T-helper 9 cell (primary cell): ENCODE results near the gene SMARCA4.

Source experiments
- DNase-seq: peaks from one replicate; pipeline ENCODE4 v3.0.0-alpha.2; 2020
- total RNA-seq, 2 donors: gene quantifications; one replicate each; lab custom pipeline; 2026; lab: John Stamatoyannopoulos, UW

Gene SMARCA4
- total RNA-seq: 143 to 148 reads per million in 2 donors

GRCh38 chr19:10960314-10961072, at the start of gene SMARCA4:
Gene SMARCA4, plus strand, starts transcription at chr19:10961030. Its CDS starts 23,122 bp downstream, at chr19:10984152.
- DNase-seq: peak; percentile 97

DNA sequence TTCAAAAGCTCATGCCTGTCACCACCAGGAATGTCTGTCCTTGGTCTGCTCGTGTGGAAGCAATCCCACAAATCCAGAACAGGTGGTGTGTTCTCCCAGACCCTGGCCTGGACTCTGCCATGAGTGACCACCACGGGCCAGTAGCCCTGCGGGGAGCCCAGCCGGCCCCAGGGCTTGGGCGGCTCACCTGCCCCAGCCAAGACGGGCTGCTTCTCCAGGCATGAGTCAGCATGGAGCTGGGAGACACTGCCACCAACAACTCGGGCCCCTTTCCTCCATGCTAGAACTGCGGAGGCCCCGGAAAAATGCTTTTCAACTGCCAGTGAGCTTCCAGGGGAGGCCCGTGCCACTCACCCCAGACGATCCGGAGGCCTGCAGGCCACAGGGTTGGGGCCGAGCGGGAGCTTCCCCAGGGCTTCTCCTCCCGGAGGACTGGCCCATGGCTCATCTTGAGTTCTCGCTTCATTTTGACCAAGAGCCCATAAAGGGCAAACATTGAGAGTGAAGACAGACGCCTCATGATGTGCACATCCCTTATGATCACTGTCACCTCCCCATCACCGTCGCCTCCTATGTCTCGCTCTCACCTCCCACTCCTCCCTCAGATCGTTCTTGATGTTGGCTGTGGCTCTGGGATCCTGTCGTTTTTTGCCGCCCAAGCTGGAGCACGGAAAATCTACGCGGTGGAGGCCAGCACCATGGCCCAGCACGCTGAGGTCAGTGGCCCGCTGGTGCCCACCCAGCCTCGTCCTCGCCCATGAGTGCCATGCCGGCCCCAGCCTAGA, 49.1 kb upstream of the SMARCA4 start:
- no peak for DNase-seq

- no peak for DNase-seq
Measured at GRCh38 chr19:10912619-10913018, 48.2 kb upstream of the SMARCA4 start.

- DNase-seq: no peak
Measured at GRCh38 chr19:10913716-10914340, 47.0 kb upstream of the SMARCA4 start.

DNA sequence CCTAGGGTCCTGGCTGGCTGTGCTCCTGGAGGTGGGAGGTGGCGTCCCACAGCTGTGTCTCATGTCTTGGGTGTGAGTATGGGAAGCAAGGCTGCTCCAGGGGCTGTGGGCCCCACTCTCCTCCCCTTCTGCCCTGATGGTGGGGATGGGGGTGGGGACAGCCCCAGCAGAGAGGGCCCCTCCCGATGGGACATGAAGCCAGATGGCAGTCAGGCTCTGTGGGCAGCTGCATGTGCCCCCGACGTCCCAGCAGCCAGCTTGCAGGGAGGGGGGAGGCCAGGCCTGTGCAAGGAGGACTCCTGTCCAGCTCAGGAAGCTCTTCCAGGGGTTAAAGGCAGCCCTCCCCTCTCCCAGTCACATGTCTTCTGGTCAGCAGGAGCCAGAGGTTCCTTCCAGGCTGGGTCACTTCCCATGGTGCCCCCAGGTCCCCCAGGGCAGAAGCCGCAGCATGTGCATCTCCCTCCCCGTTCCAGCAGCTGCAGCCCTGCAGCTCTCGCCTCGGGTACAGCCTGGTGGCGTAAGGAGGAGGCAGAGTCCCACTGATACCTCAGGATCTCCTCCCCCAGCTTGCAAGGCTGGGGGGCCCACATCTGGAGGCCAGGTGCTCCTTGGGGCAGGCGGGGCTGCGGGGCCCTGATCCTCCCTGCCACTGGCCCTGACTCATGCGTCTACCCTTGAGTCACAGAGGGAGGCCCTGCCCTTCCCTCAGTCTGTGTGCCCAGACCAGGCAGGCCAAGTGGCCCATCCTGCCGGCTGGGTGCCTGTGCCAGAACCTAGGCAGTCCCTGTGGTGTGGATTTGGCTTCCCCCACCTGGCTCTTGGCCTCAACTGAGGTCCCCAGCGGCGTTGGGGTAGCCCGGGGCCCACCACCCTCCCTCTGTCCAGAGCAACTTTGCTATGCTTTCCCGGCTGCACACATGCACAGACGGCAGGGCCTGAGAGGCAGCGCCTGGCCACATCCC, 45.4 kb upstream of the SMARCA4 start:
- no peak for DNase-seq

GRCh38 chr19:10916602-10917001, 44.2 kb upstream of the SMARCA4 start:
- DNase-seq: no peak

- DNase-seq: no peak
Measured at GRCh38 chr19:10918359-10918758, 42.5 kb upstream of the SMARCA4 start.

GRCh38 chr19:10919352-10920287, 41.2 kb upstream of the SMARCA4 start:
- DNase-seq: no peak

DNA sequence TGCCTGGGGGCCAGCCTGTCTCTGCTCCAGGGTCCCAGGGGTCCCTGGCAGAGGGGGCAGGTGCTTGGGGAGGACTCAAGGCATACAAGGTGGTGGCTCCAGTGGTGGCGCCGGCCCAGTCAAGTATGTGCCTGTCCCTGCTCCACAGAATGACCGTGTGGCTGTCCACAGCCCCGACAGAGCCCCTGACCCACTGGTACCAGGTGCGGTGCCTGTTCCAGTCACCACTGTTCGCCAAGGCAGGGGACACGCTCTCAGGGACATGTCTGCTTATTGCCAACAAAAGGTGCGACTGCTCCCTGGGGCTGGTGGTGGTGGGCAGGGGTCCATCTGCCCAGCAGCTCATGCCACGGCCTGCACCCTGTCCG, 40.6 kb upstream of the SMARCA4 start:
- DNase-seq: no peak

GRCh38 chr19:10920781-10921180, 40.0 kb upstream of the SMARCA4 start:
- no peak for DNase-seq

DNA sequence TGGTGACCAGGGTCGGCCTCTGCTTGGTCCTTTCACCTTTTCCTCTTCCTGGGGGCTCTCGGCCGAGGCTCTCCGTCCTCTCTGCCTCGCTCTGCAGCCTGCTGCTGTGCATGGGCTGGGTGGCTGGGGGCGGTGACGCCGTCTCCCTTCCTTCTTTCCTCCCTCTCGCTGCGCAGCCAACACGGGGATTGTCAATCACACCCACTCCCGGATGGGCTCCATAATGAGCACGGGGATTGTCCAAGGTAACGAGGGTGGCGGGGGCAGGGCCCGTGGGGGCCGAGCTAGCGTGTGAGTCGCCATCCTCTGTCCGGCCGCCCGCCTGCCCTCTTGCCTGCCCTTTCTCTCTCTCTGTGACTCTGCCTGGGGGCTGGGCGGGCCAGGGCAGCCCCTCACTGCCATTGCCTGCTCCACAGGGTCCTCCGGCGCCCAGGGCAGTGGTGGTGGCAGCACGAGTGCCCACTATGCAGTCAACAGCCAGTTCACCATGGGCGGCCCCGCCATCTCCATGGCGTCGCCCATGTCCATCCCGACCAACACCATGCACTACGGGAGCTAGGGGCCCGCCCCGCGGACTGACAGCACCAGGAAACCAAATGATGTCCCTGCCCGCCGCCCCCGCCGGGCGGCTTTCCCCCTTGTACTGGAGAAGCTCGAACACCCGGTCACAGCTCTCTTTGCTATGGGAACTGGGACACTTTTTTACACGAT, 39.5 kb upstream of the SMARCA4 start:
- no peak for DNase-seq

GRCh38 chr19:10921910-10922637, 38.8 kb upstream of the SMARCA4 start:
- DNase-seq: no peak

- DNase-seq: no peak
Measured at GRCh38 chr19:10922638-10923014, 38.2 kb upstream of the SMARCA4 start.

GRCh38 chr19:10923260-10924112, 37.3 kb upstream of the SMARCA4 start:
- no peak for DNase-seq

DNA sequence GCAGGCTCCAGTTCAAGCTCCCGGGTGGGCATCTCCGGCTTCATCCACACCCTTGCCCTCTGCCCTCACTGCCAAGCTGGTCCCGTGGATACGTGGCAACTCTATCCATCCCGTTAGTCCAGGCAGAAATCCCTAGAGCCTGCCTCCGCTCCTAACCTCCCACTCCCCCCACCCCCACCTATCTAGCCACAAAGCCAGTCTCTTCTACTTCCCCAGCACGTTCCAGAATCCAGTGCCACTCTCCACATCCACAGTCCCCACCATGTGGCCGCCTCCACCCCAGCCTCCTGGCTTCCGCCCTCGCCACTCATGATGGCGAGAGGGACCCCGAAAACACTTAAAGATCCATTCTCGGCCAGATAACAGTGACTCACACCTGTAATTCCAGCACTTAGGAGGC, 36.2 kb upstream of the SMARCA4 start:
- DNase-seq: no peak

DNA sequence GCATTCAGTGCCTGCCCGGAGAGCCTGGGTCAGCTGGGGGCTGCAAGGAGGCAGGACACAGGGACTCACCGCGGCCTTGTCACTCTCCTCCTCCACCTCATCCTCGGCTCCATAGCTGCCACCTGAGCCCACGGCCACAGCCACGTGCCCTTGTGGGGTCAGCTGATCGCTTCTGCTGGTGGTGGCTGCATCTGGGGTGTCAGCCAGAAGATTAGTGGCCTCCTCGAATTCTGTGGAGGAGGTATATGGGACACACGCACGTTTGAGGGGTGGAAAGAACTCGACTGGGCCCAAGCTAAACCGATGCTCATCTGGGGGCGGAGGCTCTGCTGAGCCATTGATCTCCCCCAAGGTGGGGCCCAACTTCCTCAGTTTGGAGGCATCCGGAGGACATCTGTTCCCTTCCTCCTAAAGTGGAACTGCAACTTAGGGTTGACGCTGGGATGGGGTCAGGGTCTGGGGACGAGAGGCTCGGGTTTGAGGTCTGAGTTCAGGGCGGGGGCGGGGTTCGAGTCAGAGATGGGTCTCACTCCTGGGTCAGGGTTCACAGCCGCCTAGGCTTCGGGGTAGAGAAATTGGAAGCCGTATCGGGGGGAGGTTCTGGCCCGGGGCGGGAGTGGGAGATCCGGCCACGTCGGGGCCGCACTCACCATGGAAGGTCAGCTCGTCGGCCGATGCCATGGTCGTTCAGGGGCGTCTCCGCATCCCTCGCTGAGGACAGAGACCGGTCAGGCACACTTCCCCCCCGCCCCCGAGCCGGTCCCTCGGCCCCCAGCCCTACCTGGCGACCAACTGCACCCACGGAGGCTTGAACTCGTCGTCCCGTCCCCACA, 32.9 kb upstream of the SMARCA4 start:
- DNase-seq: no peak

GRCh38 chr19:10928563-10929401, 32.0 kb upstream of the SMARCA4 start, which contains the start of the genes TIMM29 and YIPF2:
Gene TIMM29, plus strand, starts transcription at chr19:10928811. Its CDS starts 12 bp downstream, at chr19:10928823.
Gene YIPF2, minus strand, starts transcription at chr19:10928639. Its CDS starts 229 bp downstream, at chr19:10928410.
- DNase-seq: peak; percentile 86
